Activated effector memory CD4-positive, alpha-beta T cell treated with Interleukin-2 at 50 U/mL for 16 hours (primary cell): ENCODE results near the gene ZNF432.

Experiments
- DNase-seq: peaks from one replicate; pipeline ENCODE4 v3.0.0-alpha.2; 2020

Gene ZNF432

DNA sequence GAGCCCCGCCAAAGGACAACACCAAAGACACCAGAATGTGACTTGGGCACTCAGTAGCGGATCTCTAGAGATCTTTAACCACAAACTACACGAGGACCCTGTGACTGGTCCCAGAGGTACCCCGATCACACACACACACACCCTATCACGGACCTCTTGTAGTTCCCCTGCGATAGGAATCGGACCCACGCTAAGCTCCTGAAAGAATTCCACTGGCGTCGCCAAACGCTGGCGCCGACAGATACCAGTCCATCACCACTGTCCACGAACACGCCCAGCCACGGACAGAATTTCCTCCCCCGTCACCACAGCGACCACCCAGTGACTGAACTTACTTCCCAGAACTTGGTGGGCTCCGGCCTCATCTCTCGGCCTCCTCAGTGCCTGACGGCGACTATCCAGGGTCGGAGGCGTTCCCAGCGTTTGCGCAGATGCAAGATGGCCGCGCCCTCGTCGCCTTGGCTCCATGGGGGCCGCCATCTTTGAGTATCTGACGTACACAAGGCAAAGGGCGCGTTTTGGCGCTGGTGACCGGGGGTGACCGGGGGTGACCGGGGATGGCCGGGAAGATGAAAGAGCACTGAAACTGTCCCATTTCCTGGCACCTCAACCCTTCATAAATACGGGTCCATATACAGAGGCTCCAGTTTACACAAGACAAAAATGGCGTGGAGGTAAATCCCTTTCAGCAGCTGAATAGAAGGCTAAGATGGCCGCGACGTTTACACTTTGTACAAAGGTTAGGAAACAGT lies 40.7 kb downstream of the ZNF432 start, which contains the start of gene ZNF615:
Gene ZNF615 (minus strand): TSS at position 406 of the 752 bp plus-strand sequence. CDS start 4,500 bp downstream, outside the sequence.
- peak; percentile 79 for DNase-seq

DNA sequence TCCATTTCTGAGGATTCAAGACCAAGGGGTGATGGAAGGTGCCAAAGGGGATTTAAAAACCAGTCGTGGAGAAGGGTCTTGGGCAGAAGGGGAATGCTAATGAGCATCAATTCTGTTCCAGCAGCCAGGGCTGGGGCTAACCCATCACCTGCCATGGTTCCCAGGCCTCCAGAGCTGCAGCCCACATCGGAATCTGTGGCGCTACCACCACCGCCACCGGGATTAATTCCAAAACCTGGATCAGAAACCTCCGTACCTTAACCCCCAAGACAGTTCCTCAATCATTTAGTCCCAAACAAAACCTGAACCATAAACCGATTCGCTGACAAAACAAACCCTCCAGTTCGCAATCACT lies 41.2 kb downstream of the ZNF432 start:
- no peak for DNase-seq

- no peak for DNase-seq
Observed at GRCh38 chr19:51994048-51994644, 54.5 kb downstream of the ZNF432 start.

- no peak for DNase-seq
Observed at GRCh38 chr19:51993422-51993821, 55.2 kb downstream of the ZNF432 start.

DNA sequence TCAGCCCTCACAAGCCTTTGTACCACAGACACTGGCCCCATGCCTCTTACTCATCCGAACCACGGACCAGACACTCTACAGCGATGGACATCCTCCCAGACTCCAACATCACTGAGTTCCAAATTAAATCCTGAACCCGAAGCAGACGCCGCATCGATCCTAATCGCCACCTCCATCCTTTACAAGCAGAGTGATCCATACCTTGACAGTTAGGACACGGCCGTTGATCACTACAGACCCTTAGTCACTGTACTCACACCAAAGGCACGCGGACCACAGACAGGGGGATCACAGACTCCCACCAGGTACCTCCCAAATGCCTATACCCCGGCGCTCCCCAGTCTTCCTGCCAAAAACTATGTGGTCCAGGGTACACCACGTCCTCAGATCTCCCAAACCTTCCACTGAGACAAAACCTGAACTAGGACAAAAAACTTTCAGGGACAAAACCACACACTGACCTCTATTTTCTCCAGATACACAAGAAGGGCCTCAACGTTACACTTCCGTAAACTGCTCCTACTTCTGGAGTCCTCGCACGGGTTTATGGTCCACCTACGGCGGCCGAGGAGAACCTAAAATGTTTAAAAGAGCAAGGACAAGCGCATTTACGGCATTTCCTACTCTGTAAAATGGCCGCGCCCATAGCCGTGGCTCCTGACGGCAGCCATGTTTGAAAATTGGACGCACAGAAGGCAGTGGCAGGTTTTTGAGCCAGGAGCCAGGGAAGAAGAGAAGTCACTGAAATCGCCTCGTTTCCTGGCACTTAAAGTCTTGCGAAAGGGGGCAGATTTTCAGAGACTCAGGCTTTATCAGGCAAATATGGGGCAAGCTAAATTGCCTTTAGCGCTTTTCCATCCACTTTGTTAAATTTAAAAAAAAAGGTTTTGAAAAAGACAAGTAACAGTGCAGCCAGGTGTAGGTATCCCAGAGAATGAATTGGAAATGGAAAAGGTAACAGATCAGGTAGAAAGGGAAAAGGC lies 62.0 kb downstream of the ZNF432 start, which contains the start of gene ZNF350:
Gene ZNF350 (minus strand): TSS at position 532 of the 983 bp plus-strand sequence. CDS start 12,480 bp downstream, outside the sequence.
- peak; percentile 80 for DNase-seq

- DNase-seq, result no peak
Observed at GRCh38 chr19:51983361-51983760, 65.3 kb downstream of the ZNF432 start.
